Measurements from ENCODE around the gene BUB3. TPM values are rescaled to one million over a fixed set of nuclear protein-coding genes. Genes with fewer than 3 reads are reported as not detected.

The BUB3 gene, protein sequence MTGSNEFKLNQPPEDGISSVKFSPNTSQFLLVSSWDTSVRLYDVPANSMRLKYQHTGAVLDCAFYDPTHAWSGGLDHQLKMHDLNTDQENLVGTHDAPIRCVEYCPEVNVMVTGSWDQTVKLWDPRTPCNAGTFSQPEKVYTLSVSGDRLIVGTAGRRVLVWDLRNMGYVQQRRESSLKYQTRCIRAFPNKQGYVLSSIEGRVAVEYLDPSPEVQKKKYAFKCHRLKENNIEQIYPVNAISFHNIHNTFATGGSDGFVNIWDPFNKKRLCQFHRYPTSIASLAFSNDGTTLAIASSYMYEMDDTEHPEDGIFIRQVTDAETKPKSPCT
- 381 and 482 TPM in 2 replicates for total RNA-seq (2014; rRNA removed; shearing (Covaris generic))

DNA sequence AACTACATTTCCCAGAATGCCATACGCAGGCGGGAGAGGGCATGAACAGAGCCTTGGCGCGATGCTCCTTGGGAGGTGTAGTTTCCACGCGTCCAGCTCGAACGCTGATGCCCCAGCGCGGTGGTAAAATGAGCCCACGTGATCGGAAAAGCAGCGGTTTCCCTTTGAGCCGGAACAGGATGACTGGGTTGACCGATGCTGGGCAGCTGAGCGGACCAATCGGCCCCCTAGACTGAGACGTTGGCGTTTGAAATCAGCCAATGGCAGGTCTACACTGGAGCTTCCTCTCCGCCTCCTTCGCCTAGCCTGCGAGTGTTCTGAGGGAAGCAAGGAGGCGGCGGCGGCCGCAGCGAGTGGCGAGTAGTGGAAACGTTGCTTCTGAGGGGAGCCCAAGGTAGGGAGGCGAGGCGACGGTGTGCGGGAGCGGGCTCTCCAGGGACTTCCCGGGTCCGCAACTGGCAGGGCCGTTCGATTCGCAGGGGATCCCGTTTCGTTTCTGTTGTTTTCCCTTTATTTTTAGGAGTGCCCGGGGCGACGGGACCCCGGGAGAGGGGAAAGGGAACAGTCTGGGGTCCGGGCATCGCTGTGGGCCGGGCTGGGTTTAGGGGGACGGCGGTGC is at the start of gene BUB3:
TSS of gene BUB3 (plus strand) at position 311 of the 619 bp plus-strand sequence. CDS start 516 bp downstream, outside the sequence.
- DNase-seq (ENCODE audit: low read depth), result peak; percentile 99

DNA sequence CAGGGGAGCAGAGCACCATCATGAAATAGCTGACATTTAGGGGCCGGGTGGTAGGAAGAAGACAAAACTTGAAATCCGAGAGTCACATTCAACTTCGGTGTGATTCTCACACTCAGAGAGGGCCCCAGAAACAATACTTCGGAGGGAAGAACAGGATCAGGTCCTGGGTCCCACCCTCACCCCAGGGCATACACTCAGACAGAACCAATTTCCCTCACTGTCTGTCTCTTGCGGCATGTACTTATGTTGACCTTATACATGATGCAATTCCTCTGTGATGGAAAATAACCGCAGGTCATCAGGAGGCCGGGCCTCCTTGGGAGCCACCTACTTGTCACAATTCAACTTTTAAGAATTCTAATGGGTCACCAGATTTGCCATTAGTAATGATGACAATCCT is 44.7 kb upstream of the BUB3 start:
- DNase-seq (ENCODE audit: low read depth), result peak; percentile 39

DNA sequence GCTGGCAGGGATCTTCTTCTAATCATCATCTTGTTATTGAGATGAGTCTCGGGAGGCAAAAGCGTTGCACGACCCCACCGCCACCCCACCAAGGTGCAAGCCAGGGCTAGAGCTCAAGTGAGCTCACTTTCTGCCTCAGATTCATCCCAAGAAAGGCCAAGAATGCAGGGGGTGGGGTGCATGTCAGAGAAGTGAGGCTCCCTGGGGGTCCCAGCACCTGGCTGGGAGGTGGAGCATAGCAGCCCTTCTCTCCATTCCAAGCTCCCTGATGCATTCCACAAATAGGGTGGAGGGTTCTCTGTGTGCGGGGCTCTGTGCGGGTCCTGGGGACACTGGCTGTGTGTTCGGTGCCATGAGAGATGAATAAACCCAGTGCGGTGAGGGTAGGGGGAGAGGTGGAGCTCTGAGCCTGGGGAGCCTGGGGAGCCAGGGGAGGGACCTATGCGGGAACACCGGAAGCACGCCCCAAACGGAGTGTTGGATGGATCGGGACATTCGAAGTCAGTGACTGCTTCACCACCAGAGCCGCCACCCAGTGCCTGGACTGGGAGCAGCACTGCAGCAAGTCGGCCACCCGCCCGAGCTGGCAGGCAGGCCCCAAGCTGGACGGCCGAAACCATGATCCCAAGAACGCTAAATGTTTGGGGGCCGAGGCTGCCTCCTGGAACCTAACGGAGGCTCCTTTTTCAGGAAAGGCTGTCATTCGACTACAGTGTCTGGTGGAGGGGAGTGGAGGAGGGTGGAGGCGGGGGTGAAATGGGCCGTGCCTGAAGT is 36.4 kb upstream of the BUB3 start:
- DNase-seq (ENCODE audit: low read depth), result peak; percentile 33

DNA sequence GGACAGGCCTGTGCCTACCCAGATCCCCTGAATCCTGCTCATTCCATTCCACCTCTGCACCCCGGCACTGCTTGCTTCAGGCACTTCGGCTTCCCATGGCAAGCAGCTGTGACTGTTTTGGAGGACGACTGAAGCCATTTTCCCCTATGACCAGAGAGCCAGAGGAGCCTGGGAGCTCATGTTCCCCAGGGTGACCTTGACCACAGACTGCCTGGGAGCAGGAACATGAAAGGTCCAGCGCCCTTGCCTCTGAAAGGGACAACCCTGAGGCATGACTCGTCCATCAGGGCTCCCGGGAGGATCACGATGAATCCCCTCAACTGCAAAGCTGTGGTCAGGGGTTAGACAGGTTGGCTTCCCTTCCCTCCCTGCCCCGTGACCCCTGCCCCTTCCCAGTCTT is 35.1 kb upstream of the BUB3 start:
- DNase-seq (ENCODE audit: low read depth), result no peak

DNA sequence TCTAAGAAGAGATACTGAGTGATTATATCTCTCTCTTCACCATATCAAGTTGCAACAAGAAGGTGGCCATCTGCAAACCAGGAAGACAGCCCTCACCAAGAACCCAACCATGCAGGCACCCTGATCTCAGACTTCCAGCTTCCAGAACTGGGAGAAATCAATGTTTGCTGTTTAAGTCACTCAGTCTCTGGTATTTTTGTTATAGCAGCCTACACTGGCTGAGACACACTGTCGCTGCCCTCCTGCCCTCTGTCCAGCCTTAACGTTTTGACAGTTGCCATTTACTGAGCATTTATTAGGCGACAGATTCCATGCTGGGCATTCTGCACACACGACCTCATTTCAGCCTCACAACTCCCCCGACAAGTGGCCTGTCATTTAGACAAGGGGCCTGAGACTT is 28.0 kb upstream of the BUB3 start:
- DNase-seq (ENCODE audit: low read depth), result no peak

DNA sequence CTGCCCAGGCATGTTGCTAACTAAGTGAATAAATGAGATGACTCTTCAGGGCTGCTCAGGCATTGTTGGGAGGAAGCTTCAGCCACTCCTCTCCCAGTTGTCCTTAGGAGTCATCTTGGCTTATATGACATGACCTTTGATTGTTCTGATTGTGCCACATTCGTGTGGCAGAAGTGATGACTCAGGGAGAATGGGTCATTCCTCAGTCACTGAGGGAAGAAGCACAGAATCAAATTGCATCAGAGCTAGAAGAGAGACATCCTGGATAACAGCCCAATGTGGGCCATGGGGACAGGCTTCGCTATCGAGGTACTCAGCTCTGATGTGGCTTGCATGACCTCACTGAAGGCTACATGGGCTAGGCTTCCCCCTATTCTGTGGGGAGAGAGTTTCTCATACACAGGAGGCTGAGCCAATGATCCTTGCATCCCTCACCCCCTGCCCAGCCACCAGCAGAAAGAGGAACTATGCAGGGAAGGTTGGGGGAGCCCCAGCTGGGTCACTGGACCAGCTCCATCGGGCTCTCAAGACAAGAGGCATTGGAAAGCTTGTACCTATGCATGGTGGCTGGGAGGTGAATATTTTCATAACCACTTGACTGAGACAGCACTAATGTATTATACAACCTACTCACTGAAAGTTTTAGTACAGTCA is 24.5 kb upstream of the BUB3 start:
- no peak for DNase-seq (ENCODE audit: low read depth)

DNA sequence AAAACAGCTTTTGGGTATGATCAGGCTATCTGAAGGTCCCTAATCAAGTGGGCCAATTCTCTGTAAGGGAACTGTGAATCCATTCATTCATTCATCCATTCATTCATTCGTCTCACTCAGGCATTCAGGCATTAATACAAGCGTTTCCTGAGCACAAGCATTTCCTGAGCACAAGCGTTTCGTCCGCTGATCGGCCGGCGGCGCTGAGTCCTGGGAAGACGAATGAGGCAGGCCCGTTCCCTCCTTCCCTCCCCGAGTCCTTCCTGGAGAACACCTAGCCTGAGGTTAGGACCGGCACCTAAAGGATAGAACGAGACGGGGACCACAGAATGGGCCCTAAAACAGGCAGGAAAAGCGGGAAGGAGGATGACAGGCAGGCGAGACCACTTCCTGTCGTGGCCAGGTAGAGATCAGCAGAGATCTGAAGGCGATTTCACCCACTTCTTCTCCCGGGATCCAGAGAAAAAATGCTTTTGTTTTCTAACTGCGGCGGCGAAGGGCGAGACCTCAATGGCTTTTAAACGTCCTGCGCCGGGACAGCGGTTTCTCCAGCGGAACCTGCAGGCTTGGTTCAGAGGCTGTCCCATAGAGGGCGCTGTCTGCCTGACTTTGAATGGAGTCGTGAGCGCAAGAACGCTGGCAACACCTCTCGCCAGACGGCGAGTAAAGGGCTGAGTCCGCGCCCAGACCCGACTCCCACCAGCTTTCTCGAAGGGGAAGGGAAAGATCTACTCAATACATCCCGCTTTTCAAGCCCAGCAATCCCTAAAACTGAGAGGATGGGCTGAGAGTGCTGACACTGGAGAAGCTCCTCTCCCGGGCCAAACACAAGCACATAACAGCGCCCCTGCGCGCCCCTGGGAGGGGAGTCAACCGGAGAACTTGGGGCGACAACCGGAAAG is 21.4 kb upstream of the BUB3 start:
- peak; percentile 86 for DNase-seq (ENCODE audit: low read depth)

DNA sequence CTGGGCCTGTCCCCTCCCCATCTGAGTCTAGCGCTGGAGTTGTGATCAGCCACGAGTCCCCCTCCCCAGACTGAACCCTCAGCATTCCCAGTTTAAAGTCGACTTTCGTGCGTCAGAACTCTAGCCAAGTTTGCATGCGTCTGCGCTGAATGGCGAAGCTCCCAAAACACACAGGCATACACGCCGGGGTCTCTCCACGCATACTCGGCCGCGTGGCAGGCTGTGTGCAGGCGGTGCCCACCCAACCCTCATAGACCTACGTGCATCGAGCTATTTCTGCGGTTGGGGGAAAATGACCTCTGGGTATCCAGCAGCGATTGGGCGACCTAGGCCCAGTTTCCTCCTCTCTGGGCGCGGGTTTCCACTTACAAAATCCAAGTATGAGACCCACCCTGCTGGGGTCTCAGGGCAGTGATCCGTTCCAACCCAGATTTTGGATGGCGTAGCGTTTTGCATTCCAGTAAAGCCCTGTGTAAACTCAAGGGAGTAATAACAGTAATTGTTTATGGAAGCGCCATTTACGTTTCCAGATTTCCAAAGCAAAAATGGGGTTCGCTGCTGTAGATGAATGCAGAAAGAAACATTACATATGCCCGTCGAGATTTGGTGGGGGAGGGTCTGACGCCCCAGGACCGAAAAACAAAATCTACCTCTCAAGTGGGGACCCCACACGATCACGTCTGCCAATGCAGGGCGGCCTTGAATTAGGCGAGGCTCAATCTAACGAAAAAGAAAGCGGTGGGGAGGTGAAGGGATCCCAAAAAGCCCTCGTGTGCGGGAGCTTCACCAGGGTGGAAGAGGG is 20.5 kb upstream of the BUB3 start:
- no peak for DNase-seq (ENCODE audit: low read depth)

DNA sequence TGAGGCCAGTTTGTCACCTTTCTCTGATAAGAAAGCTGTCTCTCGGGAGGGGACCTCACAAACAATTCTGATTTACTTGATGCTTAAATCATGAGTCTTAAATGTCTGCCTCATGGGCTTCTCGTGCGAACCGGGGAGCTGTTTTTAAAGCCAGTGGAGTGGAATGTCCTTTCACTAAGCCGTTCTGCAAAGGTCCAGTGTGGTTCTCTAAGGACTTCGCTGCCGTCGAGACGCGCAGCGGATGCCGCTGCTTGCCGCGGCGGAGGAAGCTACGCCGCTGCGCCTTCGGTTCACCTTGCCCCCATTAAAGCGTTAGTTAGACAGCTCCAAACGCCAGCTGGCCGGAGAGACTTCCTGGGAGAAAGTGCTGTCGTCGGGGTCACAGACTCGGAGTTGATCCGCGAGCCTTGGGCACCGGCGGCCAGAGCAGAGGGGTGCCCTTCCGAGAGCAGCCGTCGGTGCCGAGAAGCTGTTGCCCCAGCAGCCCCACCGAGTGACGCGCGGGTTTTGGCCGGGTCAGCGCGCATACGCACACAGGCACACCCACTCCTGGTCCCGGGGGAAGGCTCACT is 19.8 kb upstream of the BUB3 start:
- no peak for DNase-seq (ENCODE audit: low read depth)

DNA sequence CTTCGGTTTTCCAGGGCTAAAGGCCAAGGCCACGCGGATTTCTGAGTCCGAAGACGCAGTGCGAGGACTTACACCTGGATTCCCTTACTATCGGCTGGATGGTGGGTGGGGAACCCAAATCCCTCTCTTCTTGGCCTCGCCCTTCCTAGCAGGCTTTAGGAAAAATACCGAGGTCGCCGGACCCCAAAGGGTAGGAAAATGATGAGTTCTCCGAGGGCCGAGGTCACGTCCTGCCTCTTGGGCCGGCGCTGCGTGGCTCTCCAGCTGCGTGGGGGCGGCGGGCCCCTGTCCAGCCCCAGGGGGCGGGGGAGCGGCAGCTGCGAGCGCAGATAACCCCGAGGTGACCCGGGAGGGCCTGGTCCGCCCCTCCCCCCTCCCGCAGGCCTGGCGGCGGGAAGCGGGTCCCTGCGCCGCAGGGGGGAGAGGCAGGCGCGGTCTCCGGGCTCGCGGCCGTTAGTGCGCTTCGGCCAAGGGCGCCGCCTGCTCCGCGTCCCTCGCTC is 19.2 kb upstream of the BUB3 start:
- no peak for DNase-seq (ENCODE audit: low read depth)

DNA sequence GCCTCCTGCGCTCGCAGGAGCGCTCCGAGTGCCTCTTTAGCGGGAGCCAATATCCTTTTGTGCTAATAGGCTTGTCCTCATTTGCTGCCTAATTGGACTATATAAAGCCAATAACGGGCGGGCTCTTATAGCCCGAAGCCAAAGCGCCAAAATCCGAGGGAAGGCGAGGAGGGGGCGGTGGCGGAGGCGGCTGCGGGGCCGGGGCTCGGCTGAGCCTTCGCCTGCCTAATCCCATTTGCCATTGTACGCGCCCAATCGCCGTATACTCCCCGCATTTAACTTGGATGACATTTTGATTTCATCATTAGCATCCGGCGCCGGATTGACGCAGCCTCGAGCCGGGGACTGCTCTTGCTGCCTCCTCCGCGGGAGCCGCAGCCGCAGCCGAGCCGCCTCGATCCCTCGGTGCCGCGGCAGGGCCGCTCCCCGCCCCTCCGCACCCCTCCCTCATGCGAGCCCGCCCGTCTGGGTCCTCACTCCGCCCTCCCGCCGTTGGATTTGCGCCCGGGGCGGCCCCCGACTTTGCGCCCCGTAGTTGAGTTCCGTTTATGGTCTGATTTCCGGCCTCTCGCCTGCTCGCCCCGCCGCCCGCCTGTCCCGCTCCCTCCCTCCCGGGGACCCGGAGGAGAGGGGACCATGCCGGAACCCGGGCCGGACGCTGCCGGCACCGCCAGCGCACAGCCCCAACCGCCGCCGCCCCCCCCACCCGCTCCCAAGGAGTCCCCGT is 18.6 kb upstream of the BUB3 start, which contains the start of gene HMX3:
TSS of gene HMX3 (plus strand) at position 556 of the 727 bp plus-strand sequence. CDS start at position 637, 81 bp downstream.
- DNase-seq (ENCODE audit: low read depth), result peak; percentile 57

DNA sequence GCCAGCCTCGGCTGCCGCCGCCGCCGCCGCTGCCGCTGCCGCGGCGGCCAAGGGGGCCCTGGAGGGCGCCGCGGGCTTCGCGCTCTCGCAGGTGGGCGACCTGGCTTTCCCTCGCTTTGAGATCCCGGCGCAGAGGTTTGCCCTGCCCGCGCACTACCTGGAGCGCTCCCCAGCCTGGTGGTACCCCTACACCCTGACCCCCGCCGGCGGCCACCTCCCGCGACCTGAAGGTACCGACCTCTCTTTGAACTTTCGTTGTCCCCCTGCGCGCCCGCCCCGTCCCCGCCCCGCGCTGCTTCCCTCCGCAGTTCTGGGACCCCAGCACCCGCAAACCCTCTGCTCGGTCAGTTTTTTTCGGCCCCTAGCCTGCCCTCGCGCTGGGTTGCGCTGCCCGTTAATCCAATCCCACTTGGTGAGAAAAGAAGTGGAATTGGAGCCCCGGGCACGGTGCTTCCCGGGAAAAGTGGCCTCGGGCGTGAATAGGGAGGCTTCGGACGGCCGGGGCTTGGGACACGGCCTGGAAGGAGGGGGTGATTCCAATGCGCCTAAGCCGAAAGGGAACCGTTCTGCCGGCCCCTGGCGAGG is 17.9 kb upstream of the BUB3 start:
- no peak for DNase-seq (ENCODE audit: low read depth)

DNA sequence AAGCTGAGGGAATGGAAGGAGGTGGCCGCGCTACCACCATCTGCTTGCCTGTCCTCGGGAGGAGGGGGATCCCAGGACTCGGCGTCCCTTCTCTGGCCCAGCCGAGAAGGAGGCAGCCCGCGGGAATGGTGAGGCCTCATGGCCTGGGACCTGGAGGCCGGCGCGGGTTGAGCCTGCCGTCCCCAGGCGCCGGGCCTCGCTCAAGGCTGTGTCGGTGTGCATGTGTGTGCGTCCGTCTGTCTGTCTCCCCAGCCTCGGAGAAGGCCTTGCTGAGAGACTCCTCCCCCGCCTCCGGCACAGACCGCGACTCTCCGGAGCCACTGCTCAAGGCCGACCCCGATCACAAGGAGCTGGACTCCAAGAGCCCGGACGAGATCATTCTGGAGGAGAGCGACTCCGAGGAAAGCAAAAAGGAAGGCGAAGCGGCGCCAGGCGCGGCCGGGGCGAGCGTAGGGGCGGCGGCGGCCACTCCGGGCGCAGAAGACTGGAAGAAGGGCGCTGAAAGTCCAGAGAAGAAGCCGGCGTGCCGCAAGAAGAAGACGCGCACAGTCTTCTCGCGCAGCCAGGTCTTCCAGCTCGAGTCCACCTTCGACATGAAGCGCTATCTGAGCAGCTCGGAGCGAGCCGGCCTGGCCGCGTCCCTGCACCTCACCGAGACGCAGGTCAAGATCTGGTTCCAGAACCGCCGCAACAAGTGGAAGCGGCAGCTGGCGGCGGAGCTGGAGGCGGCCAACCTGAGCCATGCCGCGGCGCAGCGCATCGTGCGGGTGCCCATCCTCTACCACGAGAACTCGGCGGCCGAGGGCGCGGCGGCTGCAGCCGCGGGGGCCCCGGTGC is 17.2 kb upstream of the BUB3 start:
- DNase-seq (ENCODE audit: low read depth), result peak; percentile 64

DNA sequence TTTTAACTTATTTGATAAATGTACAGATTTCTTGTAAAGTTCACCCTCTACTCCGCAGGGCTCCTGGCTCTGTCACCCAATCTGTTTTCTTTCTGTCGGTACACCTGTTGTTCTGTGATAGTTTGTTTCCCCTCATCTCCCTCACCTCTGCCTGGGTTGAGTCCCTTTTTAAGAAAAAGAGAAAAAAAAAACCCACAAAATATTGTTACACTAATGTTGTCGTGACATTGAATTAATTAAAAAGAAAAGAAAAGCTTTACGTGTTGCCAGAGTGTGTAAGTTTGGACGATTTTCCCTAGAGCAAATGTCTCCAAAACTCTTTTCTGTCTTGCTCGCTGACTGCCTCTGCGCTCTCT is 15.1 kb upstream of the BUB3 start:
- DNase-seq (ENCODE audit: low read depth), result no peak

DNA sequence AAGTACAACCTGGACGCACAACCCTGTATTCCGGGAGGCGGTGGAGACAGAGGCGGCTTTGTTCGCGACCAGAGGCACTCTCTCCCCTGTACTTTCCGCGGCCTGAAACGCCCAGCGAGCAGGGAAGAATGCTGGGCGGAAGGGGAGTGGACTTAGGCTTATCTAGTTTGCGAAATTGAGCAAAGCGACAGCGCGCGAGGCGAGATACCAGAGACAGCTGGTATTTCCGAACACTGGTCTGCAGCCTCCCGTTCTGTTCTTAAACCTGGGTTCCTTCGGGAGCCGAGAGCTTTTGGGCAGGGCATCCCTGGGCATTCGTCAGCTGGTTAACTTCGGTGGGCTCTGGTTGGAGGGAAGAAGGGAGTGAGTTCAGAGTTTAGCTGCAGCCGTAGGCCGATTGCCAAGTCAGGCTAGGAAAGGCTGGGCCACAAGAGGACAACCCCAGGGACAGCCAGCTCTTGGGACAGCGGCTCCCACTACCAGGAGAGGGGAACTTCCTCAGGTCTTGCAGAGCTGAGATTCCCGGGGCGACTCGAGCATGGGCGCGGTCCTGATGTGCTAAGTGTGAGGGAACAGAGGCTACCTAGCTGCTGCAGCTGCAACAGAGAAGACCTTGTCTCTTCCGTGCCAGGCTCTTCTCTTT is 14.6 kb upstream of the BUB3 start:
- peak; percentile 68 for DNase-seq (ENCODE audit: low read depth)

DNA sequence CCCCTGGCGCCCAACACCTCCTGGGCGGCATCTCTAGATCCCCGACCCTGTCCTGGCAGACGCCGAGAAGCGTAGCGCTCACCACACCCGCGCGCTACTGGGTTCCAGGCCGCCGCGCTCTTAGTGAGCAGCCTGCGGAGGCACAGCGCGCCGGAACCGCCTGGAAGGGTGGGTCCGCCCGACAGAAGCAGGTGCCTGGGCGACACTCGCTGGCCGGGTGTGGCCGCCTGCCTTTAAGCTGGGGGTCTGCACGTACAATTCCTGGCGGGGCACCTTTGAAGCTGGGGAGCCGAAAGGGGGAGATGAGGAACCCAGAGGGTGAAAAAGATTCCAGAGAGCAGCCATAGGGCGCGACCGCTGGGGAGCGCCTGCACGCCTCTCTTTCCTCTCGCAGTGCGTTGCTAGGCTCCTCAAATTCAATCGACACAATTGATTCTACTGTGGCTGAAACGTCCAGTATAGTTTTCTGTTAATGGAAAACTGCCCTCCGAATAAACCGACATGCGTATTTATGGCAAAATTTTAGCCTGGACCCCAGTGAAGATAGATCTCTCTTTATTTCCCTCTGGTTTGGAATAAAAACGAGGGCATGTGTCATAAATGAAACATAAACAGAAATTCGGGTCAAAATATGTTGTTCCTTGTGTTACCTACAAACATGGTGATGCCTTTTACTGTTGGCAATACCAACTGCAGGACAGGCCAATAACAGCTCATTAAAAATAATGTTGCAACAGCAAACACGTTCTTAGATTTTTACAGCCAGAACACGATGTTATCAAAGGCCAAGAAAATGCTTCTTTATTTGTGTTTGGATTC is 13.8 kb upstream of the BUB3 start:
- DNase-seq (ENCODE audit: low read depth), result peak; percentile 43

Measured in Daoy (cell line).